Esophagus muscularis mucosa (tissue), 4 donors: ENCODE data around the gene TOX2. TPM values are rescaled to one million over a fixed set of nuclear protein-coding genes. Genes with fewer than 3 reads are reported as not detected.

Experiments
- DNase-seq: peaks from one replicate; pipeline ENCODE4 v3.0.0-alpha.2; 2017; ENCODE audit errors: extremely low spot score
- H3K27ac ChIP-seq, 4 donors: fragments of 200-600 bp; sonication (generic); replicated peaks in 1 of 4; 1 replicate in 3 of 4; 2 replicates in 1 of 4; pipeline ENCODE4 v1.5.1; 2016 to 2019; ENCODE audit warnings: mild to moderate bottlenecking in 1 of 4
- H3K27me3 ChIP-seq, 4 donors: fragments of 200-600 bp; sonication (generic); one replicate each; pipeline versions ENCODE4 v1.5.1 to v1.6.0; 2016 to 2019
- H3K36me3 ChIP-seq, 4 donors: fragments of 200-600 bp; sonication (generic); one replicate each; pipeline ENCODE4 v1.5.1; 2016 to 2019
- H3K4me1 ChIP-seq, 4 donors: fragments of 200-600 bp; sonication (generic); one replicate each; pipeline ENCODE4 v1.5.1; 2016 to 2019
- H3K4me3 ChIP-seq, 4 donors: fragments of 200-600 bp; sonication (generic); 1 replicate in 2 of 4; 2 replicates in 2 of 4; pipeline ENCODE4 v1.5.1; 2016 to 2019; ENCODE audit warnings: mild to moderate bottlenecking in 4 of 4, moderate library complexity in 1 of 4
- H3K9me3 ChIP-seq, 4 donors: fragments of 200-600 bp; sonication (generic); 1 replicate in 3 of 4; 2 replicates in 1 of 4; pipeline ENCODE4 v1.5.1; 2016 to 2019
- EP300 ChIP-seq: sonication (generic); formaldehyde crosslinking; IDR thresholded peaks from one replicate; pipeline ENCODE4 v1.6.1; 2017; ENCODE audit warnings: antibody characterized with exemption
- POLR2A ChIP-seq: fragments of 450-650 bp; IDR thresholded peaks from one replicate; pipeline ENCODE4 v1.6.1; 2017; ENCODE audit warnings: antibody characterized with exemption, moderate library complexity, mild to moderate bottlenecking, low read depth
- POLR2AphosphoS5 ChIP-seq, 2 donors: sonication (generic); formaldehyde crosslinking; IDR thresholded peaks; one replicate each; pipeline ENCODE4 v1.6.1; 2017; ENCODE audit warnings: antibody characterized with exemption in 2 of 2
- WGBS: methylation state at CpG from one replicate; pipeline ENCODE4 v1.1.5; 2018; 5-methylcytosine and 5-hydroxymethylcytosine counted together
- intact Hi-C: fragments of 100-400 bp; cut with DNase I; formaldehyde crosslinking; loops from one replicate; pipeline ENCODE4 v1.15.1; 2023
- total RNA-seq, 4 donors: library from RNA; depleted of rRNA; stranded (reverse); fragments of >200 nt; gene quantifications; one replicate each; pipeline versions ENCODE4 v1.1.0 to v1.2.1, GENCODE V29; 2016
- TF ChIP-seq, protein P1 (sequence below), 3 experiments: fragments of 200-600 bp in 2 of 3; fragments of 450-650 bp in 1 of 3; sonication (generic) in 2 of 3; IDR thresholded peaks; one replicate each; pipeline ENCODE4 v1.5.1; 2017 to 2019; ENCODE audit warnings: antibody characterized with exemption in 3 of 3, mild to moderate bottlenecking in 2 of 3, moderate library complexity in 1 of 3

The TOX2 gene
- total RNA-seq, 4 donors from 2014 or later = 19.4 to 39.5 (median 32.8) TPM

GRCh38 chr20:43917380-43917779 lies 2.7 kb downstream of the TOX2 start:
- no peaks in the 10 kb centered on the region for H3K36me3 ChIP-seq
- peak overlapping the region in 3 of 4 donors; percentile 63 to 80 (median 73) for H3K4me3 ChIP-seq
- TF ChIP-seq POLR2AphosphoS5 (IDR thresholded peaks at IDR 0.05) (no peak), EP300 (no peak)
- H3K4me1 ChIP-seq = peaks cover 5 to 45% (median 30%) of the 10 kb centered on the region in 4 donors
- H3K27me3 ChIP-seq = peaks cover 0 to 28% (median 0%) of the 10 kb centered on the region in 4 donors
- WGBS = 89% methylated on average over 9 of the region's 9 CpGs
- no peak for DNase-seq
- H3K9me3 ChIP-seq = peaks cover 0 to 14% (median 12%) of the 10 kb centered on the region in 4 donors
- intact Hi-C loops = loop anchor here (10.0 kb wide), 1 partner anchor 163 kb away; no protein-coding TSS in a partner anchor
- peak overlapping the region in 3 of 4 donors; percentile 76 to 83 (median 83) for H3K27ac ChIP-seq

- Histone ChIP-seq H3K27ac (no peak overlapping the region), H3K27me3 (peaks cover 0 to 21% (median 0%) of the 10 kb centered on the region in 4 donors), H3K4me3 (no peak overlapping the region), H3K9me3 (no peaks in the 10 kb centered on the region), H3K4me1 (peaks cover 5 to 37% (median 27%) of the 10 kb centered on the region in 4 donors), H3K36me3 (no peaks in the 10 kb centered on the region)
- intact Hi-C loops = loop anchor here (10.0 kb wide), 1 partner anchor 165 kb away; no protein-coding TSS in a partner anchor
- 96% methylated on average over 6 of the region's 6 CpGs for WGBS
- DNase-seq = no peak
- no peak for TF ChIP-seq POLR2A
- TF ChIP-seq POLR2AphosphoS5 (IDR thresholded peaks at IDR 0.05) = no peak
- TF ChIP-seq, protein P1, sequence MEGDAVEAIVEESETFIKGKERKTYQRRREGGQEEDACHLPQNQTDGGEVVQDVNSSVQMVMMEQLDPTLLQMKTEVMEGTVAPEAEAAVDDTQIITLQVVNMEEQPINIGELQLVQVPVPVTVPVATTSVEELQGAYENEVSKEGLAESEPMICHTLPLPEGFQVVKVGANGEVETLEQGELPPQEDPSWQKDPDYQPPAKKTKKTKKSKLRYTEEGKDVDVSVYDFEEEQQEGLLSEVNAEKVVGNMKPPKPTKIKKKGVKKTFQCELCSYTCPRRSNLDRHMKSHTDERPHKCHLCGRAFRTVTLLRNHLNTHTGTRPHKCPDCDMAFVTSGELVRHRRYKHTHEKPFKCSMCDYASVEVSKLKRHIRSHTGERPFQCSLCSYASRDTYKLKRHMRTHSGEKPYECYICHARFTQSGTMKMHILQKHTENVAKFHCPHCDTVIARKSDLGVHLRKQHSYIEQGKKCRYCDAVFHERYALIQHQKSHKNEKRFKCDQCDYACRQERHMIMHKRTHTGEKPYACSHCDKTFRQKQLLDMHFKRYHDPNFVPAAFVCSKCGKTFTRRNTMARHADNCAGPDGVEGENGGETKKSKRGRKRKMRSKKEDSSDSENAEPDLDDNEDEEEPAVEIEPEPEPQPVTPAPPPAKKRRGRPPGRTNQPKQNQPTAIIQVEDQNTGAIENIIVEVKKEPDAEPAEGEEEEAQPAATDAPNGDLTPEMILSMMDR (IDR thresholded peaks at IDR 0.05) = no peak
- no peak for TF ChIP-seq EP300
Measured at GRCh38 chr20:43919686-43920403, 5.2 kb downstream of the TOX2 start.

- intact Hi-C loops = no loop called here
- DNase-seq = no peak
- 94% methylated on average over 4 of the region's 4 CpGs for WGBS
Measured at GRCh38 chr20:43920797-43921196, 6.1 kb downstream of the TOX2 start.

DNA sequence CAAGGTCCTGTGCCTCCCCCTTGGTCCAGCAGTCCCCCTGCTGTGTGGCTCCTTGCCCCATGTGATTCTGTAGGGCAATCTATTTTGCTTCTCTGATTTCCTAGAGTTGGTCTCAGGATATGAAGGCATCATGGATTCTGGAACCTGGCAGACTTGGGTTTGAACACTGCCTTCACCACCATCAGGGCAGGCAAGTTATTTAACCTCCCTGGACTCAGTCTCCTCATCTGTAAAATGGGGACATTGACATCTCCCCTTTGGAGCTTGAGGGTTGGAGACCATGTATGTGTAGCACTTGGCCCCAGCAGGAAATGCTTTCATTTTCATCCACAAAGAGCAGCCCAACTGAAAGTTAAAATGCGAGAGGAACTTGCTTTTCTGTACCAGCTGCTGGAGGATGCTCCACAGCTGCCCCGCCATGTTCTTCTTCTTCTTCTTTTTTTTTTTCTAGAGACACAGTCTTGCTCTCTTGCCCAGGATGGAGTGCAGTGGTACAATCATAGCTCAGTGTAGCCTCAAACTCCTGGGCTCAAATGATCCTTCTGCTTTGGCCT lies 6.7 kb downstream of the TOX2 start:
- TF ChIP-seq POLR2AphosphoS5 (IDR thresholded peaks at IDR 0.05) (no peak), POLR2A (no peak), EP300 (no peak)
- TF ChIP-seq, protein P1 (IDR thresholded peaks at IDR 0.05) = no peak
- no peaks in the 10 kb centered on the region for H3K9me3 ChIP-seq
- whole genome bisulfite sequencing = 94% methylated on average over 2 of the region's 2 CpGs
- intact Hi-C loops = no loop called here
- no peak for DNase-seq
- H3K36me3 ChIP-seq = no peaks in the 10 kb centered on the region
- H3K4me1 ChIP-seq = peaks cover under 1 to 36% (median 28%) of the 10 kb centered on the region in 4 donors
- no peak overlapping the region for H3K4me3 ChIP-seq
- peaks cover 0 to 9% (median 0%) of the 10 kb centered on the region in 4 donors for H3K27me3 ChIP-seq
- H3K27ac ChIP-seq = no peak overlapping the region

More at GRCh38 chr20:43920797-43921196, 6.1 kb downstream of the TOX2 start:
- Histone ChIP-seq H3K4me1 (peaks cover 5 to 36% (median 28%) of the 10 kb centered on the region in 4 donors), H3K4me3 (no peak overlapping the region), H3K27ac (no peak overlapping the region), H3K36me3 (no peaks in the 10 kb centered on the region), H3K9me3 (no peaks in the 10 kb centered on the region), H3K27me3 (peaks cover 0 to 14% (median 0%) of the 10 kb centered on the region in 4 donors)
- no peak for TF ChIP-seq EP300
- TF ChIP-seq, protein P1 (IDR thresholded peaks at IDR 0.05) = no peak
- no peak for TF ChIP-seq POLR2A

DNA sequence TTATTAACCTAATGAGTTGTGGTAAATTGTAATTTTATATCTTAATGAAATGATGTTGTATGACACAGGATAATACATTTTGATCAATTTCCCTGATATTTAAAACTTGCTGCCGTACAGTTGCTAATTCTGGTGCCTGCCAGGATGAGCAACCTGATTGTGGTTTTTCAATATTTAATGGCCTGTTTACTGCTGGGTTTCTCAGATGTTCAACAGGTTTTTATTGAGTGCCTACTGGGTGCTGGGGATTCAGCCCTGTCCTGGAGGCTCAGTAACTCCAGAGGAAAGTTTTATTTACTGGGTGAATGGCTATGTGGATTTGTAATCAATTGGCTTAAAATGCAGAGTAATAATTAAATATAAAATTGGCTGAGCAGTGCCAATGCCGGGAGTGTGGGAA lies 8.0 kb downstream of the TOX2 start:
- WGBS = 81% methylated on average over 2 of the region's 2 CpGs
- peaks cover 0 to 31% (median 24%) of the 10 kb centered on the region in 4 donors for H3K4me1 ChIP-seq

More for the DNA sequence above, 8.0 kb downstream of the TOX2 start:
- H3K4me3 ChIP-seq = no peak overlapping the region
- no peak overlapping the region for H3K27ac ChIP-seq
- H3K9me3 ChIP-seq = no peaks in the 10 kb centered on the region
- no peaks in the 10 kb centered on the region for H3K27me3 ChIP-seq
- intact Hi-C loops = no loop called here
- H3K36me3 ChIP-seq = no peaks in the 10 kb centered on the region
- TF ChIP-seq, protein P1 (IDR thresholded peaks at IDR 0.05) = no peak
- TF ChIP-seq POLR2A (no peak), POLR2AphosphoS5 (IDR thresholded peaks at IDR 0.05) (no peak), EP300 (no peak)
- no peak for DNase-seq
